H9 (cell line): Measurements from ENCODE around the gene GORAB. TPM values are rescaled to one million over a fixed set of nuclear protein-coding genes. Genes with fewer than 3 reads are reported as not detected.

Experiments used
- DNase-seq: peaks from one replicate; pipeline ENCODE4 v3.0.0-alpha.2; 2017
- H2AFZ ChIP-seq: one replicate; pipeline ENCODE4 v1.6.1; 2013; ENCODE audit warnings: mild to moderate bottlenecking, low read length, control low read depth, moderate library complexity
- H2AK5ac ChIP-seq: 2 replicates; pipeline ENCODE4 v1.6.1; 2013; ENCODE audit warnings: low read length, control low read depth, mixed read lengths; ENCODE audit not compliant: insufficient read length
- H2BK120ac ChIP-seq: one replicate; pipeline ENCODE4 v1.6.1; 2013; ENCODE audit warnings: low read depth, mild to moderate bottlenecking, low read length, control low read depth, inconsistent platforms; ENCODE audit not compliant: poor library complexity, severe bottlenecking
- H2BK12ac ChIP-seq: 2 replicates; pipeline ENCODE4 v1.6.1; 2013; ENCODE audit warnings: low read length, control low read depth, mixed read lengths, low read depth; ENCODE audit not compliant: insufficient read length
- H2BK15ac ChIP-seq: 2 replicates; pipeline ENCODE4 v1.6.1; 2013; ENCODE audit warnings: low read depth, low read length, control low read depth
- H2BK20ac ChIP-seq: one replicate; pipeline ENCODE4 v1.6.1; 2013; ENCODE audit warnings: low read depth, mild to moderate bottlenecking, low read length, control low read depth, inconsistent platforms; ENCODE audit not compliant: poor library complexity, severe bottlenecking
- H2BK5ac ChIP-seq: 2 replicates; pipeline ENCODE4 v1.6.1; 2013; ENCODE audit warnings: low read length, control low read depth, mixed read lengths; ENCODE audit not compliant: insufficient read length
- H3K14ac ChIP-seq: 2 replicates; pipeline ENCODE4 v1.6.1; 2013; ENCODE audit warnings: low read length, control low read depth; ENCODE audit not compliant: insufficient read depth
- H3K18ac ChIP-seq: 2 replicates; pipeline ENCODE4 v1.6.1; 2013; ENCODE audit warnings: low read depth, mild to moderate bottlenecking, mixed read lengths, low read length, control low read depth; ENCODE audit not compliant: insufficient read length
- H3K23ac ChIP-seq: 2 replicates; pipeline ENCODE4 v1.6.1; 2013; ENCODE audit warnings: low read length, control low read depth, mixed read lengths, low read depth; ENCODE audit not compliant: insufficient read length
- H3K23me2 ChIP-seq: 2 replicates; pipeline ENCODE4 v1.6.1; 2013; ENCODE audit warnings: low read depth, mild to moderate bottlenecking, mixed read lengths, low read length, control low read depth; ENCODE audit not compliant: insufficient read length, poor library complexity, severe bottlenecking
- H3K27ac ChIP-seq: 2 replicates; pipeline ENCODE4 v1.5.1; 2013; ENCODE audit warnings: low read length, control low read depth, mixed read lengths, low read depth; ENCODE audit not compliant: insufficient read length
- H3K27me3 ChIP-seq: 2 replicates; pipeline ENCODE4 v1.6.1; 2013; ENCODE audit warnings: low read length, control low read depth, inconsistent platforms; ENCODE audit not compliant: insufficient read depth
- H3K4ac ChIP-seq: 2 replicates; pipeline ENCODE4 v1.6.1; 2013; ENCODE audit warnings: low read depth, mild to moderate bottlenecking, control low read depth, inconsistent platforms, low read length, moderate library complexity
- H3K4me1 ChIP-seq: 2 replicates; pipeline ENCODE4 v1.6.1; 2013; ENCODE audit warnings: low read length, control low read depth, inconsistent platforms; ENCODE audit not compliant: insufficient read depth
- H3K4me2 ChIP-seq: 2 replicates; pipeline ENCODE4 v1.6.1; 2013; ENCODE audit warnings: low read length, control low read depth, mixed read lengths; ENCODE audit not compliant: insufficient read length, insufficient read depth
- H3K56ac ChIP-seq: 2 replicates; pipeline ENCODE4 v1.6.1; 2013; ENCODE audit warnings: low read depth, mild to moderate bottlenecking, mixed read lengths, low read length, control low read depth; ENCODE audit not compliant: insufficient read length
- H3K79me1 ChIP-seq: 2 replicates; pipeline ENCODE4 v1.6.1; 2013; ENCODE audit warnings: low read depth, mild to moderate bottlenecking, moderate library complexity, low read length, control low read depth, inconsistent platforms; ENCODE audit not compliant: insufficient read depth, poor library complexity, severe bottlenecking
- H3K79me2 ChIP-seq: 2 replicates; pipeline ENCODE4 v1.6.1; 2013; ENCODE audit warnings: low read length, control low read depth, inconsistent platforms; ENCODE audit not compliant: insufficient read depth
- H3K9ac ChIP-seq: 2 replicates; pipeline ENCODE4 v1.6.1; 2013; ENCODE audit warnings: low read length, control low read depth, mixed read lengths; ENCODE audit not compliant: insufficient read length; ENCODE audit errors: extremely low read depth
- H3K9me3 ChIP-seq: one replicate; pipeline ENCODE4 v1.6.1; 2013; ENCODE audit warnings: low read depth, low read length, inconsistent platforms; ENCODE audit not compliant: control insufficient read depth
- H3T11ph ChIP-seq: one replicate; pipeline ENCODE4 v1.6.1; 2013; ENCODE audit warnings: mild to moderate bottlenecking, low read length, control low read depth, inconsistent platforms
- H4K20me1 ChIP-seq: one replicate; pipeline ENCODE4 v1.6.1; 2013; ENCODE audit not compliant: control insufficient read depth, insufficient read length, insufficient read depth
- H4K5ac ChIP-seq: 2 replicates; pipeline ENCODE4 v1.6.1; 2013; ENCODE audit warnings: low read depth, mild to moderate bottlenecking, mixed read lengths, low read length, control low read depth; ENCODE audit not compliant: insufficient read length
- H4K8ac ChIP-seq: replicated peaks from 2 replicates; pipeline ENCODE4 v1.6.1; 2013; ENCODE audit warnings: low read length, control low read depth, mixed read lengths, low read depth; ENCODE audit not compliant: insufficient read length
- H4K91ac ChIP-seq: 2 replicates; pipeline ENCODE4 v1.6.1; 2013; ENCODE audit warnings: low read depth, mild to moderate bottlenecking, moderate library complexity, mixed read lengths, low read length, control low read depth; ENCODE audit not compliant: insufficient read length
- H3K27ac Mint-ChIP-seq, 3 experiments: 2 replicates in 2 of 3; 3 replicates in 1 of 3; pipeline ENCODE4 v1.8.0; 2020 to 2021; ENCODE audit warnings: mixed read lengths in 3 of 3, mild to moderate bottlenecking in 1 of 3, moderate library complexity in 1 of 3
- H3K27me3 Mint-ChIP-seq: 2 replicates; pipeline ENCODE4 v1.8.0; 2021; ENCODE audit warnings: low read depth, mild to moderate bottlenecking, moderate library complexity, mixed read lengths
- H3K36me3 Mint-ChIP-seq, 3 experiments: 2 replicates in 2 of 3; 3 replicates in 1 of 3; pipeline ENCODE4 v1.8.0; 2020 to 2021; ENCODE audit warnings: low read depth in 3 of 3, mixed read lengths in 3 of 3; ENCODE audit not compliant: insufficient read depth in 1 of 3
- H3K4me1 Mint-ChIP-seq, 2 experiments: 2 replicates each; pipeline ENCODE4 v1.8.0; 2020; ENCODE audit warnings: mixed read lengths in 2 of 2
- H3K4me3 Mint-ChIP-seq, 2 experiments: 2 replicates in 1 of 2; 3 replicates in 1 of 2; pipeline ENCODE4 v1.8.0; 2020 to 2021; ENCODE audit warnings: mild to moderate bottlenecking in 2 of 2, mixed read lengths in 2 of 2, moderate library complexity in 1 of 2
- H3K9me3 Mint-ChIP-seq, 2 experiments: 2 replicates in 1 of 2; 3 replicates in 1 of 2; pipeline ENCODE4 v1.8.0; 2020; ENCODE audit warnings: mild to moderate bottlenecking in 2 of 2, mixed read lengths in 2 of 2, moderate library complexity in 1 of 2
- CTCF ChIP-seq: fragments of 200-600 bp; sonication (generic); conservative IDR thresholded peaks from 3 replicates; pipeline ENCODE4 v1.8.0; 2021; ENCODE audit warnings: antibody characterized with exemption, mild to moderate bottlenecking
- total RNA-seq: library from RNA; stranded (reverse); gene quantifications from 2 replicates; pipeline ENCODE4 v1.2.1, GENCODE V29; 2021

Gene GORAB
- total RNA-seq, 1 experiment from 2014 or later, result 17.8 TPM

- Mint-ChIP-seq H3K27me3 (no peaks in the 10 kb centered on the region; the same call in 1 of the 2 replicates), H3K36me3 (no peaks in the 10 kb centered on the region), H3K4me3 (no peak overlapping the region), H3K9me3 (no peaks in the 10 kb centered on the region), H3K27ac (no peak overlapping the region), H3K4me1 (peaks cover 0 to 8% of the 10 kb centered on the region in 2 experiments; a peak in 2 of 4 replicates)
- no peak for TF ChIP-seq CTCF
- no peak overlapping the region for H3K56ac ChIP-seq
- H3K4me2 ChIP-seq, result no peak overlapping the region
- H3K4ac ChIP-seq, result no peak overlapping the region
- no peaks in the 10 kb centered on the region for H3K79me2 ChIP-seq
- H2BK20ac ChIP-seq, result no peak overlapping the region
- H3K14ac ChIP-seq, result no peak overlapping the region
- no peak overlapping the region for H3K27ac ChIP-seq
- H4K20me1 ChIP-seq, result no peaks in the 10 kb centered on the region
- no peak overlapping the region for H4K8ac ChIP-seq
- H3K23ac ChIP-seq, result no peak overlapping the region
- H2BK5ac ChIP-seq, result no peak overlapping the region
- no peaks in the 10 kb centered on the region for H3K23me2 ChIP-seq
- H2AK5ac ChIP-seq, result no peak overlapping the region
- no peaks in the 10 kb centered on the region for H3K9me3 ChIP-seq
- H3K18ac ChIP-seq, result no peak overlapping the region
- no peak overlapping the region for H3K9ac ChIP-seq
- no peak for DNase-seq
- H3T11ph ChIP-seq, result no peak overlapping the region
- H2BK120ac ChIP-seq, result no peak overlapping the region
- H2BK12ac ChIP-seq, result no peak overlapping the region
- no peak overlapping the region for H4K5ac ChIP-seq
- no peak overlapping the region for H2AFZ ChIP-seq
- no peaks in the 10 kb centered on the region for H3K27me3 ChIP-seq
- H4K91ac ChIP-seq, result no peak overlapping the region
- no peaks in the 10 kb centered on the region for H3K4me1 ChIP-seq
- no peaks in the 10 kb centered on the region for H3K79me1 ChIP-seq
- no peak overlapping the region for H2BK15ac ChIP-seq
Observed at GRCh38 chr1:170521818-170522217, 10.1 kb upstream of the GORAB start.
